ENCODE data around the gene OR51G1.
"Not testable (repeated sequence)": the region's sequence is repeated elsewhere in the genome, so short reads cannot be mapped to it uniquely, and the experiment has no call there.

The OR51G1 gene

DNA sequence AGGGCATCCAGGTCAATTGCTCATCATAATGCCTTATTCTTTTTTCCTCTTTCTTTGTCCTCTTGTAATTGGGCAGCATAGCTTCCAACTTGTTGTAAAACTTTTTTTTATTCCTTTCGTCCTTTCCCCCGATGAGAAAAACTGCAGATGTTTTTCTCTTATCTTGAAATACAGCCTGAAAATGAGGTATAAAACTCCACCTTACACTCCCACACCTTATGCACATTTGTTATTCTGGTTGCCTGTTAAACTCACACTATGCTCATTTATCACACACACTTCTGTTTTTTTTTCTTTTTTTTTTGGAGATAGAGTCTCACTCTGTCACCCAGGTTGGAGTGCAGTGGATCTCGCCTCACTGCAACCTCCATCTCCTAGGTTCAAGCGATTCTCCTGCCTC, 33.3 kb upstream of the OR51G1 start:
- TF ChIP-seq, protein P1, sequence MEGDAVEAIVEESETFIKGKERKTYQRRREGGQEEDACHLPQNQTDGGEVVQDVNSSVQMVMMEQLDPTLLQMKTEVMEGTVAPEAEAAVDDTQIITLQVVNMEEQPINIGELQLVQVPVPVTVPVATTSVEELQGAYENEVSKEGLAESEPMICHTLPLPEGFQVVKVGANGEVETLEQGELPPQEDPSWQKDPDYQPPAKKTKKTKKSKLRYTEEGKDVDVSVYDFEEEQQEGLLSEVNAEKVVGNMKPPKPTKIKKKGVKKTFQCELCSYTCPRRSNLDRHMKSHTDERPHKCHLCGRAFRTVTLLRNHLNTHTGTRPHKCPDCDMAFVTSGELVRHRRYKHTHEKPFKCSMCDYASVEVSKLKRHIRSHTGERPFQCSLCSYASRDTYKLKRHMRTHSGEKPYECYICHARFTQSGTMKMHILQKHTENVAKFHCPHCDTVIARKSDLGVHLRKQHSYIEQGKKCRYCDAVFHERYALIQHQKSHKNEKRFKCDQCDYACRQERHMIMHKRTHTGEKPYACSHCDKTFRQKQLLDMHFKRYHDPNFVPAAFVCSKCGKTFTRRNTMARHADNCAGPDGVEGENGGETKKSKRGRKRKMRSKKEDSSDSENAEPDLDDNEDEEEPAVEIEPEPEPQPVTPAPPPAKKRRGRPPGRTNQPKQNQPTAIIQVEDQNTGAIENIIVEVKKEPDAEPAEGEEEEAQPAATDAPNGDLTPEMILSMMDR (IDR thresholded peaks at IDR 0.05; ENCODE audit: insufficient read depth, low read length, poor library complexity, severe bottlenecking): no peak
- TF ChIP-seq EZH2phosphoT487 (conservative IDR thresholded peaks at IDR 0.05; ENCODE audit: low read length): no peak
- Histone ChIP-seq H4K20me1 (ENCODE audit: low read depth, low read length) (no peaks in the 10 kb centered on the region), H2AFZ (ENCODE audit: low read depth, low read length, severe bottlenecking) (no peak overlapping the region), H3K4me3 (ENCODE audit: insufficient read depth, low read length, poor library complexity, severe bottlenecking) (no peak overlapping the region), H3K9ac (ENCODE audit: low read length) (no peak overlapping the region), H3K27me3 (ENCODE audit: low read length) (no peaks in the 10 kb centered on the region), H3K9me3 (ENCODE audit: insufficient read depth, low read length) (no peaks in the 10 kb centered on the region), H3K4me2 (ENCODE audit: low read depth, low read length, poor library complexity, severe bottlenecking) (no peak overlapping the region), H3K9me2 (replicated peaks; ENCODE audit: insufficient read depth, low read length) (no peaks in the 10 kb centered on the region), H3K36me3 (ENCODE audit: low read length) (no peaks in the 10 kb centered on the region), H3F3A (ENCODE audit: insufficient read depth) (no peaks in the 10 kb centered on the region), H3K79me2 (ENCODE audit: insufficient read depth, low read length) (no peaks in the 10 kb centered on the region), H3K27ac (ENCODE audit: low read depth, low read length) (no peak overlapping the region)

DNA sequence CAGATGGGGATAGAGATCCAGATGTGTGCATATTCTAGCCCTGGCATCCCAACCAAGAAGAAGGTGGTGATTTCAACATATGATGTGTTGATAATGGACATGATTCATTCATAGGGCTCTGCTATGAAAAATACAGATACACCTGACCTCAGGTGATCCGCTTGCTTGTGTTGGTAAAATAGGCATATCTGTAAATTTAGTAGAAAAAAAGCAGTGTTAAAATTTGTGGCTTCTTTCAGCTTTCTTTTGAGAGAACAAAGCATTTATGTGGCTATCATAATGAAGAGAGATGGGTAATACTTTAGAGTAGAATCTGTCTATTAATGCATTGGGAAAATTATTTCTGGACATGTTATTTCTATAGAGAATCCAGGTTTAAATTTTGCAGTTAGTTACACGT, 31.5 kb upstream of the OR51G1 start, which contains the start of gene OR51A2:
TSS of gene OR51A2 (minus strand) at position 101 of the 400 bp plus-strand sequence. CDS start at position 101, 0 bp downstream.
- H3K9me2 ChIP-seq (replicated peaks; ENCODE audit: insufficient read depth, low read length); H3K4me2 ChIP-seq (ENCODE audit: low read depth, low read length, poor library complexity, severe bottlenecking); H3K4me3 ChIP-seq (ENCODE audit: insufficient read depth, low read length, poor library complexity, severe bottlenecking); H3K9me3 ChIP-seq (ENCODE audit: insufficient read depth, low read length); H4K20me1 ChIP-seq (ENCODE audit: low read depth, low read length); H3K27me3 ChIP-seq (ENCODE audit: low read length); H3K27ac ChIP-seq (ENCODE audit: low read depth, low read length); H3K9ac ChIP-seq (ENCODE audit: low read length); H3F3A ChIP-seq (ENCODE audit: insufficient read depth); H2AFZ ChIP-seq (ENCODE audit: low read depth, low read length, severe bottlenecking); H3K36me3 ChIP-seq (ENCODE audit: low read length); H3K79me2 ChIP-seq (ENCODE audit: insufficient read depth, low read length): not testable (repeated sequence)

DNA sequence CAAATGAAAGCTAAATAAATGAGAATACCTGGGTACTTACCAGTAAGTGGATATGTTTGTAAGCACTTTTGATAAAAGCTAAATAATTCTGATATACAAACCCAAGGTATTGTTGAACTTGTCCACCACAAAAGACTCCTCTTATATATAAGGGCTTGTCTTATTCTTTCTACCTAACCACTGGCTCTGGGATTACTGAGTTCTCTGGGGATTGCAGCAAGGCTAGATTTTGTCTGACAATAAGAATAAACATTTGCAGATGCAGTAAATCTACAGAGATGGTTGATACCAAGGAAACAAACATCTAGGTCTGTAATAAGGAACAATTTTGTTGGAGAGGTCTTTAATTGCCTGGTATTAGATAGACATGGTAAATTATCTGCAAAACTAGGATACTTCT, 23.4 kb upstream of the OR51G1 start, which contains the start of gene OR51A4:
TSS of gene OR51A4 (minus strand) at position 101 of the 400 bp plus-strand sequence. CDS start 505 bp downstream, outside the sequence.
- no peak within 1 kb of the TSS for H3K4me2 ChIP-seq (ENCODE audit: low read depth, low read length, poor library complexity, severe bottlenecking)

DNA sequence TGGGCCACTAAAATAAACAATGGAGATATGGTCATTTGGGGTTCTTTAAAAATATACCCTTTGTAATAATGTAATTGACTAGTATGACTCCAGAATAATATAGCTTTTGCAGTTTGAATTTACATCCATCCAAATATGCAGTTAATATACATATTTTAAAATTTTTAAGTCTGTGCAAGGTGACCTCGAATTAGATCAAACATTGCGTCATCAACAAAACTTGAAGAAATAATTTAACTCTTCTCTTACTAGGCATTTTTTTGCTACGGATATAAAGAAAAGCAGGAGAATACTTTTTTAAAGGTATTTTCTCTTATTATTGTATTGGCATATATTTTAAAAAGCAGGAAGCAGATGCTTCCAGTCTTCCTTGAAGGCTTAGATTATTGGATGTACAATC, 12.6 kb upstream of the OR51G1 start:
- H3K4me3 ChIP-seq (ENCODE audit: insufficient read depth, low read length, poor library complexity, severe bottlenecking): no peak overlapping the region
- H2AFZ ChIP-seq (ENCODE audit: low read depth, low read length, severe bottlenecking): no peak overlapping the region
- H3F3A ChIP-seq (ENCODE audit: insufficient read depth): no peaks in the 10 kb centered on the region
- no peaks in the 10 kb centered on the region for H3K79me2 ChIP-seq (ENCODE audit: insufficient read depth, low read length)
- H3K4me2 ChIP-seq (ENCODE audit: low read depth, low read length, poor library complexity, severe bottlenecking): no peak overlapping the region
- H3K9ac ChIP-seq (ENCODE audit: low read length): no peak overlapping the region
- no peaks in the 10 kb centered on the region for H3K9me2 ChIP-seq (replicated peaks; ENCODE audit: insufficient read depth, low read length)
- H3K27me3 ChIP-seq (ENCODE audit: low read length): no peaks in the 10 kb centered on the region
- H3K9me3 ChIP-seq (ENCODE audit: insufficient read depth, low read length): no peaks in the 10 kb centered on the region
- H4K20me1 ChIP-seq (ENCODE audit: low read depth, low read length): no peaks in the 10 kb centered on the region
- TF ChIP-seq, protein P1 (IDR thresholded peaks at IDR 0.05; ENCODE audit: insufficient read depth, low read length, poor library complexity, severe bottlenecking): no peak
- TF ChIP-seq EZH2phosphoT487 (conservative IDR thresholded peaks at IDR 0.05; ENCODE audit: low read length): no peak
- H3K36me3 ChIP-seq (ENCODE audit: low read length): no peaks in the 10 kb centered on the region
- no peak overlapping the region for H3K27ac ChIP-seq (ENCODE audit: low read depth, low read length)

More for the DNA sequence above, 23.4 kb upstream of the OR51G1 start, which contains the start of gene OR51A4:
- Histone ChIP-seq H3K27me3 (ENCODE audit: low read length) (no peaks in the 10 kb centered on the region), H3K36me3 (ENCODE audit: low read length) (no peaks in the 10 kb centered on the region), H3F3A (ENCODE audit: insufficient read depth) (no peaks in the 10 kb centered on the region), H3K9me2 (replicated peaks; ENCODE audit: insufficient read depth, low read length) (no peaks in the 10 kb centered on the region), H2AFZ (ENCODE audit: low read depth, low read length, severe bottlenecking) (no peak within 1 kb of the TSS), H3K9me3 (ENCODE audit: insufficient read depth, low read length) (no peaks in the 10 kb centered on the region), H3K79me2 (ENCODE audit: insufficient read depth, low read length) (no peaks in the 10 kb centered on the region), H3K4me3 (ENCODE audit: insufficient read depth, low read length, poor library complexity, severe bottlenecking) (no peak within 1 kb of the TSS), H3K27ac (ENCODE audit: low read depth, low read length) (no peak within 1 kb of the TSS), H3K9ac (ENCODE audit: low read length) (no peak within 1 kb of the TSS), H4K20me1 (ENCODE audit: low read depth, low read length) (no peaks in the 10 kb centered on the region; the same call in 1 of the 2 replicates)
- TF ChIP-seq, protein P1 (IDR thresholded peaks at IDR 0.05; ENCODE audit: insufficient read depth, low read length, poor library complexity, severe bottlenecking): no peak
- TF ChIP-seq EZH2phosphoT487 (conservative IDR thresholded peaks at IDR 0.05; ENCODE audit: low read length): no peak

All from SU-DHL-6 (cell line).